HG03103 (cell line): Measurements from ENCODE around the gene KIF2C.
A peak's percentile ranks its signal among the peaks of the same experiment; 100 is the strongest.
"Not testable (repeated sequence)": the region's sequence is repeated elsewhere in the genome, so short reads cannot be mapped to it uniquely, and the experiment has no call there.

Experiments
- ATAC-seq: cut with Tn5 transposase; IDR thresholded peaks from one replicate; pipeline ENCODE4 v1.9.1; 2021; ENCODE audit warnings: low read depth; ENCODE audit not compliant: unreplicated experiment

KIF2C gene

GRCh38 chr1:44739307-44740178 lies at the start of gene KIF2C:
KIF2C (plus strand) TSS chr1:44739837; CDS start chr1:44739933, 96 bp downstream.
- ATAC-seq: peak; percentile 96

- no peak for ATAC-seq
Measured at GRCh38 chr1:44693159-44693558, 46.5 kb upstream of the KIF2C start.

DNA sequence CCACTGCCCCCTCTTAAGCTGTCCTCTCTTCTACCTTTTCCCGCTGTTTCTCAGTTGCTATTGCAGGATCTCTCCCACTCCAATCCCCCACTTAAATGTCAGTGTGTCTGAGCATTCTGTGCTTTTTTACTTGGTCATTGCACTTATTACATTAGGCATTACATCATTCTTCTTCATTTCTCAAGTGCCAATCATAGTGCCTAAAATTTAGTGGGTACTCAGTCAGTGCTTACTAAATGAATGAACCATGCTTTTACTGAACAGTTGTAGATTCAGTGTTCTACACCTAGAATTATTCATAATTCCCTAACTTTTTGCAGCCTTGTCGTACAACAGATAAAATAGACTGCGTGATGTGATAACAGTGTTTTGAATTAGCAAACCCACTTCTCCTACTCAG lies 45.7 kb upstream of the KIF2C start:
- no peak for ATAC-seq

DNA sequence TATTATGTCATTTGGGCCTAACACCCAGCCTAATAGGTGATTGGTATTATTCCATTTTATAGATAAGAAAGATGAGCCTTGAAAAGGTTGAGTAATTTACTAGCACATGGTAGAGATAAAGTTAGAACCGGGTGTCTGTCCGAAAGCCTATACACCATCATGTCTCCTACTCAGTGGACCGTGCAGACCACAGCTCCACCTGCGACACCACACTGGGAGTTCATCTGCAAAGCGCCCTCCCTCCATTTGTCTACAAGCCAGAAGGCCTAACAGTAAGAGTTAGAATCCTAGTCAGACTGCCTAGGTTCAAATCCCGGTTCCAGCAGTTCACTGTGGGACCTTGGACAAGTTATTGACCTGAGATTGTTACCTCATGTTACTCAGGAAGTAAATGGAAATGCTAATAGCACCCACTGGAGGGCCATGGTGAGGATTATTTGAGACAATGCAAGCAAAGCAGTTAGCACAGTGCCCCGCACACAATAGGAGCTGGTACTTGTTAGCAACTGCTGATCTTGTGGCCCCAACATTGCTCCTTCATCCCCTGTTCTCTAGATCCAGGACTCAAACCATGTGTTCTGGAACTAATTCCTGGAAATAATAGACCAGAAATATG lies 44.7 kb upstream of the KIF2C start:
- no peak for ATAC-seq

DNA sequence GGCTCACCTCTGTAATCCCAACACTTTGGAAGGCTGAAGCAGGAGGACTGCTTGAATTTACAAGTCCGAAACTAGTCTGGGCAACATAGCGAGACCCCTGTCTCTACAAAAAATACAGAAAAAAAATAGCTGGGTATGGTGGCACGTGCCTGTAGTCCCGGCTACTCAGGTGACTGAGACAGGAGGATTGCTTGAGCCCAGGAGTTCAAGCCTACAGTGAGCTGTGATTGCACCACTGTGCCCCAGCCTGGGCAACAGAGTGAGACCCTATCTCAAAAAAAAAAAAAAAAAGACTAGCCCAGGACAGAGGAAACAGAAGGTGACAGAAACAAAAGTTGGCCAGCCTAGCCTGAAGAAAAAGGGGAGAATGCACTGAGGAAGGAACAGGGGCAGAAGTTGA lies 44.0 kb upstream of the KIF2C start:
- no peak for ATAC-seq

DNA sequence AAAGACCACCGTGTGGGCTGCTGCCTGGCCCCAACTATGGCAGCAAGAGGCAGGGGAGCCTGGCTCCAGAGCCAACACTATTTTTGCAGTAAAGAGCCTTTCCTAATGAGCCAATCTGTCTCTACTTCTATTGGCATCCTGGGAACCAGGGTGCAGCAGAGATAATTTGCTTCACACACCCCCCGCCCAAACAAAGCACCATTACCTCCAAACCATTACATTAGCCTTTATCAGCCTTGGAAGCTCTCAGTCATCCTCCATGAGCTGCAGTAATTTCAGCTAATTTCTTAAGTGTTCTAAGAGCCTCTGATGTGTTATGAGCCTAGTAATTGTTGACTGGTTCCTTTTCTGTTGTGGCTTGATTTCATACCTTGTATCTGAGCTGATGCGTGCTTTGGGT lies 43.5 kb upstream of the KIF2C start:
- ATAC-seq: no peak

- no peak for ATAC-seq
Measured at GRCh38 chr1:44696789-44697345, 42.8 kb upstream of the KIF2C start.

- no peak for ATAC-seq
Measured at GRCh38 chr1:44698138-44698537, 41.5 kb upstream of the KIF2C start.

GRCh38 chr1:44699375-44699774 lies 40.3 kb upstream of the KIF2C start:
- ATAC-seq: not testable (repeated sequence)

GRCh38 chr1:44700573-44700972 lies 39.1 kb upstream of the KIF2C start:
- ATAC-seq: no peak

DNA sequence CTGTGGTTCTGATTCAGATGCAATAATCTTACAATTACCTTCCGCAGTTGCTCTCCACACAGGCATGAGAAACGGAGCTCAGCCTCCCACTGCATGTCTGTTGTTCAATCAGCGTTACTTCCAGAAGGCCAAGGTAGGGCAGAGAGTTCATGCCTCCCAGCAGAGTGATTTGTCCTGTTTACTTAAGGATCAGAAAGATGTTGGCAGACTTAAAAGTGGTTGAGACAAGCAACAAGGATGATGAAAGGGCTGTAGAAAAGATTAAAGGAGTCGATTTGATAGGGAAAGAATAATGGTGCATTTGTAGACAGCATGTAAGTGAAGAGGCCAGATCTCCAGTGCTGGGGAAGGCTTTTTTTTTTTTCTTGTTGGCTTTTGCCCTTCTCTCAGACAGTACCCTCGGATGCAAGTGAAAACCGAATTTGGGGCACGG lies 38.5 kb upstream of the KIF2C start:
- no peak for ATAC-seq

GRCh38 chr1:44705470-44705869 lies 34.2 kb upstream of the KIF2C start:
- ATAC-seq: no peak

- ATAC-seq: no peak
Measured at GRCh38 chr1:44705938-44706337, 33.7 kb upstream of the KIF2C start.

GRCh38 chr1:44707112-44707881 lies 32.3 kb upstream of the KIF2C start:
- no peak for ATAC-seq

DNA sequence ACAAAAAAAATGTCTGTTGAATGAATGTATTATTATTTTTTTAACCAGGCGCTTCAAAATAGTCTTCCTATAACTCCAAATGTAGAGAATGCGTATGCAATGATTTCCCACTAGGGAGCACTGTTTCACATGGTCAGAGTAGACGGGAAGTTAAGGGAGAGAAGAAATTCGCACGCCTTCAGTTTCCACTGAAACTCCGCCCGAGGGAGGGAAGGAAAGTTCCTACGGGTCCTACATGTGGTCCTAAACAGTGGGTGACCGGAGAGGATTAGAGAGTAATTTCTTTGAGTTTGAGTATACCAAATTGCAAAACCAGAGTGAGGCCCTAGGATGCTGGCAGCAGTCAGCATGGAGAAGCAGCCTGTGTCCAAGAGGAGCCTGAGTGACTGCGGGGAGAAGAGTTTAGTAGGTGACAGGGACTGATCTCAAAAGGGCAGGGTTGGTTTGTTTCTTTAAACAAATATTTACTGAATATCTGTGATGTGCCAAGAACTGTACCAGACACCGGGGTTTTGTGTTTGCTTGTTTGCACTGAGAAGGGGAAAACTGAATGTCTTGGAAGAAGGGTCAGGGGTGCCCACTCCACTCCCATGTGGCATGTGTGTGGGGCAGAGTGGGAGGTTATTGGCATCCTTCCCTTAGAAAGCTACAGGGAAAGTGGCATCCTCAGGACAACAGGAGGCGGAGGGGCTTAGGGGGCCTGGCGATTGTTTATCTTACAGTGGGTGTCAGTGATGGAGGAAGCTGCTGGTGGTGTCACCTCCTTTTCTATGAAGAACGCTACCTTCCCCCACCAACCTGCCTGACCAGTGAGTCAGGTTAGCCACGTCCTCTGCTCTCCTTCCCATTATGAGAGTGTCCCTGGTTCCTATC lies 31.4 kb upstream of the KIF2C start:
- ATAC-seq: no peak

DNA sequence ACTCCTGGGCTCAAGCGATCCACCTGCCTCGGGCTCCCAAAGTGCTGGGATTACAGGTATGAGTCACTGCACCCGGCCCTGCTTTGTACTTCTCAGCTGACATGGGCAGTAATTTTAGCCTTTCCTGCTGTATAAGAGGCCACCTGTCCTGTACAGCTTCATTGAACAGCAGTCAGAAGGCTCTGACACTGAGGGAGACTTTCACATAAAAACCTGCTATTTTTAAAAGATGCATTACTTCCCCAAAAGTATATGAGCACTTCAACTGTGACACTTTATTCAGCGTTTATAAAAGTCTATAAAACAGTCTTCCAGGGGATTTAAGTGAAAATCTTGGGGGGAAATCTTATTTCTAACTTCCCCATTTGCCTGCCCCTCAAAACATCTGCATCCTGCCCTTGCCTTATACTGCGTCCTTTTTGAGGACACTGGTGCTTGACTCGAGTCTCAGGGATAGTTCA lies 26.3 kb upstream of the KIF2C start:
- ATAC-seq: no peak

DNA sequence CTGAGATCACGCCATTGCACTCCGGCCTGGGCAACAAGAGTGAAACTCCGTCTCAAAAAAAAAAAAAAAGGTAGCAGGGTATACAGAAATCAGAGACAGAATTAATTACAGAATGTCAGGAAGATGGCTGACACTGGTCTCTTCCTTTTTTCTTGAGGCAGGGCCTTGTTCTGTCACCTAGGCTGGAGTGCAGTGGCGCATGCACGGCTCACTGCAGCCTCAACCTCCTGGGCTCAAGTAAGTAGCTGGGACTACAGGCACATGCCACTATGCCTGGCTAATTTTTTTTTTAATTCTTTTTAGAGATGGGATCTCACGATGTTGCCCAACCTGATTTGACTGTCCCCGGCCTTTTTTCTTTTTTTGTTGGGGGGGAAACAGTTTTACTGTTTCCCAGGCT lies 25.1 kb upstream of the KIF2C start:
- ATAC-seq: no peak

- no peak for ATAC-seq
Measured at GRCh38 chr1:44714944-44715571, 24.6 kb upstream of the KIF2C start.

DNA sequence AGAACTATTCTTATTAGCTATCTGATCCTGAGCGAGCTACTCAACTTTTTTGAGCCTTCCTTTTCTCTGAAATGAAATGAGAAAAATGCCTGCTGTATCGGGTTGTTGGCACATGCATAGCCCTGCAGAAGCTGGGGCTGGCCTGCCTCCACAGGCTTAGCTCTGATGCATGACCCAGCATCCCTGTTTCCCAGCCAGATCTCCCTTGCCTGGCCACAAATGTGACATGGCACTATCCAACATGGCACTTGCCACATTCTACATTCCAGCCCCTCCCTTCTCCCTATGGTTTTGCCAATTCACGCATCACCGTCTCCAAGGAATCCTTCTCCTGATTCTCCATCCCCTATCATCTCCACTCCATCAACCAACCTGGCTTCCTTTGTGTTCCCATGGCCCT lies 22.5 kb upstream of the KIF2C start:
- no peak for ATAC-seq
